ENCODE data around the gene IGBP1. TPM values are rescaled to one million over a fixed set of nuclear protein-coding genes. Genes with fewer than 3 reads are reported as not detected.
"Not testable (repeated sequence)": the region's sequence is repeated elsewhere in the genome, so short reads cannot be mapped to it uniquely, and the experiment has no call there.

Gene IGBP1
- total RNA-seq, 1 donor from 2014 or later, result 52.7 TPM

GRCh38 chrX:70190225-70190624 lies 57.0 kb downstream of the IGBP1 start:
- intact Hi-C loops (cut with micrococcal nuclease), result loop anchor here (10.0 kb wide), 2 partner anchors 365 to 995 kb away; no protein-coding TSS in a partner anchor
- peaks cover 8% of the 10 kb centered on the region for H3K9me3 Mint-ChIP-seq
- no peak overlapping the region for H3K4me3 Mint-ChIP-seq

DNA sequence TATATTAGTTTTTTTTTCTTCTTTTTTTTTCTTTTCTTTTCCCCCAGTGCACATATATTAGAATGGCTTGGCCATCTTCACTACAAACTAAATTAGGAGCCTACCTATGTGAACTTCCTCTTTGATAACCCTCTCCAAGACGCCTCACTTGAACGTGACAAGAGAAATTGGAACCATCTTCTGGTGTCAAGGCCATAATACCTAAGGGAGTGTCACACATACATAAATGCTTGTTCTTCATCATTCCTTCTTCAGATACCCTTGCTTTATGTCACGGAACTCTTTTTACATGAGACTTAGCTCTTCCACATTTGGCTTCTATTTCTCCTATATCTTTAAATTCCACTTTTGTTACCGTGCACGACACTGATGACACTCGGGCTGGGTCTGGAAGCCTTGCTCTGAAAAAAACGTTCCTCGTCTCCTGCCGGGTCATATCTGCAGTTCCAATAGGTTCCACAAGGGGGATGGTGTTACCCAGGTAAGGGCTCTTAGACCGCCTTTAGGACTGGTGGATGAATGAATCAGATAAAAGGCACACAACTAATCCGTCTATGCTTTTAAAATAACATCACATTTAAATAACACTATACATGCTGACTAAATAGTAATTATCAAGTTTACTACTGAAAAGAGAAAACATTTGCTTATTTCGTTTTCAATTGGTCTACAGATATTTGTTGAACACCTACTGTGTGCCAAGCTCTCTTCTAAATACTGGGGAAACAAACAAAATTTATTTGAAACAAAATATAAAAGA lies 63.9 kb downstream of the IGBP1 start:
- ATAC-seq (ENCODE audit: low read depth), result peak; percentile 79
- Mint-ChIP-seq H3K4me3 (peak overlapping the region; percentile 6), H3K9me3 (no peaks in the 10 kb centered on the region), H3K4me1 (peaks cover 4% of the 10 kb centered on the region), H3K27me3 (peaks cover 2% of the 10 kb centered on the region), H3K36me3 (ENCODE audit: low read depth) (no peaks in the 10 kb centered on the region), H3K27ac (no peak overlapping the region)
- peak; percentile 14 for DNase-seq
- intact Hi-C loops (cut with micrococcal nuclease), result loop anchor here (1.0 to 10.0 kb wide), 4 partner anchors 237 to 988 kb away; no protein-coding TSS in a partner anchor
- TF ChIP-seq CTCF (IDR thresholded peaks at IDR 0.05), result no peak
- ChIA-PET CTCF (interaction anchor here (1.0 to 1.6 kb wide), 3 partner anchors 236 to 250 kb away, joined by 3 read pairs; no protein-coding TSS in a partner anchor), POLR2A (no interaction called here)

More at GRCh38 chrX:70190225-70190624, 57.0 kb downstream of the IGBP1 start:
- H3K36me3 Mint-ChIP-seq (ENCODE audit: low read depth), result peaks cover 3% of the 10 kb centered on the region
- H3K27me3 Mint-ChIP-seq, result peaks cover 7% of the 10 kb centered on the region
- CTCF ChIA-PET, result no interaction called here
- POLR2A ChIA-PET, result no interaction called here
- no peak overlapping the region for H3K27ac Mint-ChIP-seq
- no peaks in the 10 kb centered on the region for H3K4me1 Mint-ChIP-seq
- no peak for ATAC-seq (ENCODE audit: low read depth)
- DNase-seq, result no peak
- TF ChIP-seq CTCF (IDR thresholded peaks at IDR 0.05), result no peak

DNA sequence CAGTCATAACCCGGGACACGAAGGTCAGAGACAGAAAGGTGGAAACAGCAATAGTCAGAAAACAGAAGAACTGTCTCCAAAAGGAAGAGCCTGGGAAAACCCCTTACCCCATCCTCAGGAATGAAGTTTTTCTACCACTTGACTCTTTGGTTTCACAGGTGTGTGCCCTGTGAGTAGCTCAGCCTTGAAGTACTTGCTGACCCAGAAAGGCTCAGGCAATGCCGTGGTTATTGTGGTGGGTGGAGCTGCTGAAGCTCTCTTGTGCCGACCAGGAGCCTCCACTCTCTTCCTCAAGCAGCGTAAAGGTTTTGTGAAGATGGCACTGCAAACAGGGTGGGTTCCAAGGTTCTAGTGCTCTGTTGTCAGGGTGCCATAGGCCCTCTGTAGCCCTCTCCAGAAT lies 68.5 kb downstream of the IGBP1 start:
- Mint-ChIP-seq H3K4me3 (no peak overlapping the region), H3K27me3 (peaks cover 2% of the 10 kb centered on the region), H3K4me1 (peaks cover 4% of the 10 kb centered on the region), H3K9me3 (no peaks in the 10 kb centered on the region), H3K27ac (no peak overlapping the region), H3K36me3 (ENCODE audit: low read depth) (no peaks in the 10 kb centered on the region)
- ATAC-seq (ENCODE audit: low read depth) (no peak), DNase-seq (no peak)
- ChIA-PET POLR2A (no interaction called here), CTCF (no interaction called here)
- no peak for TF ChIP-seq CTCF (IDR thresholded peaks at IDR 0.05)
- intact Hi-C loops (cut with micrococcal nuclease), result no loop called here

- POLR2A ChIA-PET, result no interaction called here
These were observed 75.2 kb downstream of the IGBP1 start for GRCh38 chrX:70208479-70208878.

DNA sequence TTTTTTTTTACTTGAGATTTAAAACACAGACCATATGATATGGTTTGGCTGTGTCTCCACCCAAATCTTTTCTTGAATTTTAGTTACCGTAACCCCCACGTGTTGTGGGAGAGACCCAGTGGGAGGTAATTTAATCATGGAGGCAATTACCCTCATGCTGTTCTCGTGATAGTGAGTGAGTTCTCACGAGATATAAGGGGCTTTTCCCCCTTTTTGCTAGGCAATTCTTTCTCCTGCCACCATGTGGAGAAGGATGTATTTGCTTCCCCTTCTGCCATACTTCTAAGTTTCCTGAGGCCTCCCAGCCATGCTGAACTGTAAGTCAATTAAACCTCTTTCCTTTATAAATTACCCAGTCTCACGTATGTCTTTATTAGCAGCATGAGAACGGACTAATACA lies 76.3 kb downstream of the IGBP1 start:
- DNase-seq; H3K27me3 Mint-ChIP-seq; H3K4me1 Mint-ChIP-seq; ATAC-seq (ENCODE audit: low read depth); POLR2A ChIA-PET; H3K27ac Mint-ChIP-seq; intact Hi-C loops (cut with micrococcal nuclease); CTCF ChIA-PET; H3K4me3 Mint-ChIP-seq; H3K36me3 Mint-ChIP-seq (ENCODE audit: low read depth); H3K9me3 Mint-ChIP-seq: not testable (repeated sequence)

More at GRCh38 chrX:70208479-70208878, 75.2 kb downstream of the IGBP1 start:
- DNase-seq (no peak), ATAC-seq (ENCODE audit: low read depth) (no peak)
- no peaks in the 10 kb centered on the region for H3K27me3 Mint-ChIP-seq
- H3K4me3 Mint-ChIP-seq, result no peak overlapping the region
- TF ChIP-seq CTCF (IDR thresholded peaks at IDR 0.05), result no peak
- no peaks in the 10 kb centered on the region for H3K9me3 Mint-ChIP-seq
- H3K36me3 Mint-ChIP-seq (ENCODE audit: low read depth), result no peaks in the 10 kb centered on the region
- H3K4me1 Mint-ChIP-seq, result no peaks in the 10 kb centered on the region
- intact Hi-C loops (cut with micrococcal nuclease), result no loop called here
- CTCF ChIA-PET, result no interaction called here
- no peak overlapping the region for H3K27ac Mint-ChIP-seq

Other genes with a start within 250 kb of the IGBP1 start
- gene AWAT2, start 83.5 kb upstream of the IGBP1 start, total RNA-seq, result not detected in 2 replicates
- not detected in 2 replicates for gene OTUD6A, start 71.0 kb upstream of the IGBP1 start, total RNA-seq
- gene DGAT2L6, start 44.0 kb downstream of the IGBP1 start, total RNA-seq, result not detected in 2 replicates
- gene AWAT1, start 101.2 kb downstream of the IGBP1 start, total RNA-seq, result not detected in 2 replicates
- 0.44 TPM in 1 of 2 replicates, not detected in the other for gene P2RY4, start 126.8 kb downstream of the IGBP1 start, total RNA-seq
- not detected in 2 replicates for gene ARR3, start 134.9 kb downstream of the IGBP1 start, total RNA-seq
- not detected in 2 replicates for gene RAB41, start 148.7 kb downstream of the IGBP1 start, total RNA-seq
- 17.1 and 18.5 TPM in 2 replicates for gene PDZD11, start 156.5 kb downstream of the IGBP1 start, total RNA-seq
- gene KIF4A, start 156.7 kb downstream of the IGBP1 start, total RNA-seq, result 0.49 TPM in 2 replicates

All from activated B cell treated with CpG ODN at 0.5 μM for 24 hours (primary cell).